ENCODE data around the gene LPCAT3. TPM values are rescaled to one million over a fixed set of nuclear protein-coding genes. Genes with fewer than 3 reads are reported as not detected.
A peak's percentile ranks its signal among the peaks of the same experiment; 100 is the strongest.

LPCAT3 gene
- total RNA-seq, 1 donor from 2014 or later = 18.8 TPM

GRCh38 chr12:6955108-6956020, 62.9 kb downstream of the LPCAT3 start:
- no peaks in the 10 kb centered on the region for H3K36me3 Mint-ChIP-seq (ENCODE audit: low read depth)
- H3K4me1 Mint-ChIP-seq (ENCODE audit: low read depth) = peaks cover 26% of the 10 kb centered on the region
- H3K9me3 Mint-ChIP-seq (ENCODE audit: low read depth) = no peaks in the 10 kb centered on the region
- TF ChIP-seq CTCF (IDR thresholded peaks at IDR 0.05) = no peak
- no peak overlapping the region for H3K27ac Mint-ChIP-seq (ENCODE audit: unreplicated experiment)
- H3K27me3 Mint-ChIP-seq (ENCODE audit: low read depth) = no peaks in the 10 kb centered on the region
- peak; percentile 66 for DNase-seq (ENCODE audit: low spot score)
- H3K4me3 Mint-ChIP-seq (ENCODE audit: unreplicated experiment) = no peak overlapping the region

GRCh38 chr12:6954316-6955107, 63.8 kb downstream of the LPCAT3 start:
- Mint-ChIP-seq H3K36me3 (ENCODE audit: low read depth) (no peaks in the 10 kb centered on the region), H3K4me1 (ENCODE audit: low read depth) (peaks cover 26% of the 10 kb centered on the region), H3K27me3 (ENCODE audit: low read depth) (no peaks in the 10 kb centered on the region), H3K4me3 (ENCODE audit: unreplicated experiment) (no peak overlapping the region), H3K27ac (ENCODE audit: unreplicated experiment) (no peak overlapping the region), H3K9me3 (ENCODE audit: low read depth) (no peaks in the 10 kb centered on the region)
- TF ChIP-seq CTCF (IDR thresholded peaks at IDR 0.05) = no peak
- DNase-seq (ENCODE audit: low spot score) = peak; percentile 81

- Mint-ChIP-seq H3K27me3 (ENCODE audit: low read depth) (no peaks in the 10 kb centered on the region), H3K4me3 (ENCODE audit: unreplicated experiment) (no peak overlapping the region), H3K27ac (ENCODE audit: unreplicated experiment) (no peak overlapping the region), H3K9me3 (ENCODE audit: low read depth) (no peaks in the 10 kb centered on the region), H3K36me3 (ENCODE audit: low read depth) (no peaks in the 10 kb centered on the region), H3K4me1 (ENCODE audit: low read depth) (peaks cover 20% of the 10 kb centered on the region)
- DNase-seq (ENCODE audit: low spot score) = peak; percentile 78
- no peak for TF ChIP-seq CTCF (IDR thresholded peaks at IDR 0.05)
These were observed 64.6 kb downstream of the LPCAT3 start for GRCh38 chr12:6953442-6954315.

- DNase-seq (ENCODE audit: low spot score) = peak; percentile 67
- Mint-ChIP-seq H3K4me3 (ENCODE audit: unreplicated experiment) (no peak overlapping the region), H3K27ac (ENCODE audit: unreplicated experiment) (no peak overlapping the region), H3K9me3 (ENCODE audit: low read depth) (no peaks in the 10 kb centered on the region), H3K36me3 (ENCODE audit: low read depth) (no peaks in the 10 kb centered on the region), H3K27me3 (ENCODE audit: low read depth) (no peaks in the 10 kb centered on the region), H3K4me1 (ENCODE audit: low read depth) (peaks cover 20% of the 10 kb centered on the region)
- TF ChIP-seq CTCF (IDR thresholded peaks at IDR 0.05) = no peak
These were observed 65.3 kb downstream of the LPCAT3 start for GRCh38 chr12:6952863-6953441.

Data from chondrocyte (in vitro differentiated cells).